IMR-90 (cell line): ENCODE data around the gene MAP3K5.

ENCODE experiments used
- POLR2A ChIP-seq: IDR thresholded peaks from 2 replicates; pipeline ENCODE4 v1.6.1; 2012; ENCODE audit warnings: mild to moderate bottlenecking, low read depth, low read length
- SMC3 ChIP-seq: fragments of 150-350 bp; IDR thresholded peaks from 2 replicates; pipeline ENCODE4 v1.6.1; 2016; ENCODE audit warnings: low read depth, mild to moderate bottlenecking, antibody characterized with exemption, low read length, moderate library complexity
- TF ChIP-seq, protein P1 (sequence below): conservative IDR thresholded peaks from 2 replicates; pipeline ENCODE4 v1.5.1; 2012; ENCODE audit warnings: mild to moderate bottlenecking, low read depth, low read length, improper control_type of control experiment

DNA sequence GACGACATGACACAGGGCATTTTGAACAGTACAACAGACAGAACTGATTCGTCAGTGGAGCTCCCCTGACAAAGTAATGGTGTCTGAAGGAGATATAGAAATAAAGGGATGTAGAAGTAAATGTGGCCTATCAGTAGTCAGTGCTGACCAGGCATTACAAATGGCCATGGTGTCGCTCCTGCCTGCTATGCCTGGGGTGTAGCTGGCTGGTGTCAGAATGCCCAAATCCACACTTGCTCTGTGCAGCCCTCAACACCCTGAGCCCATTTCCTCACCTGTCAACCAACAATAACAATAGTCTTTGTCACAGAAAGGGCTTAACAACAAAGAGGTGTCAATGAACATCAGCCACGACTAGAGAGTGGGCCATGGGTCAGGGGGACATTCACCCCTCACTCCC is 53.2 kb downstream of the MAP3K5 start:
- TF ChIP-seq SMC3 (no peak), POLR2A (no peak)
- TF ChIP-seq, protein P1, sequence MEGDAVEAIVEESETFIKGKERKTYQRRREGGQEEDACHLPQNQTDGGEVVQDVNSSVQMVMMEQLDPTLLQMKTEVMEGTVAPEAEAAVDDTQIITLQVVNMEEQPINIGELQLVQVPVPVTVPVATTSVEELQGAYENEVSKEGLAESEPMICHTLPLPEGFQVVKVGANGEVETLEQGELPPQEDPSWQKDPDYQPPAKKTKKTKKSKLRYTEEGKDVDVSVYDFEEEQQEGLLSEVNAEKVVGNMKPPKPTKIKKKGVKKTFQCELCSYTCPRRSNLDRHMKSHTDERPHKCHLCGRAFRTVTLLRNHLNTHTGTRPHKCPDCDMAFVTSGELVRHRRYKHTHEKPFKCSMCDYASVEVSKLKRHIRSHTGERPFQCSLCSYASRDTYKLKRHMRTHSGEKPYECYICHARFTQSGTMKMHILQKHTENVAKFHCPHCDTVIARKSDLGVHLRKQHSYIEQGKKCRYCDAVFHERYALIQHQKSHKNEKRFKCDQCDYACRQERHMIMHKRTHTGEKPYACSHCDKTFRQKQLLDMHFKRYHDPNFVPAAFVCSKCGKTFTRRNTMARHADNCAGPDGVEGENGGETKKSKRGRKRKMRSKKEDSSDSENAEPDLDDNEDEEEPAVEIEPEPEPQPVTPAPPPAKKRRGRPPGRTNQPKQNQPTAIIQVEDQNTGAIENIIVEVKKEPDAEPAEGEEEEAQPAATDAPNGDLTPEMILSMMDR = no peak
